HL-60 (cell line): ENCODE data around the gene CAPN9.

Experiments used
- GABPA ChIP-seq: IDR thresholded peaks from 2 replicates; pipeline ENCODE4 v1.6.1; 2012; ENCODE audit warnings: low read depth
- POLR2AphosphoS5 ChIP-seq: IDR thresholded peaks from 2 replicates; pipeline ENCODE4 v1.6.1; 2012; ENCODE audit warnings: low read depth
- SPI1 ChIP-seq: IDR thresholded peaks from 2 replicates; pipeline ENCODE4 v1.6.1; 2012; ENCODE audit warnings: low read depth, mild to moderate bottlenecking, borderline replicate concordance
- TF ChIP-seq, protein P1 (sequence below): IDR thresholded peaks from one replicate; pipeline ENCODE4 v1.5.1; 2011; ENCODE audit warnings: low read length, control low read depth, inconsistent platforms; ENCODE audit not compliant: insufficient read depth
- TF ChIP-seq, protein P2 (sequence below): IDR thresholded peaks from 2 replicates; pipeline ENCODE4 v1.6.1; 2012; ENCODE audit warnings: low read depth; ENCODE audit not compliant: insufficient replicate concordance

DNA sequence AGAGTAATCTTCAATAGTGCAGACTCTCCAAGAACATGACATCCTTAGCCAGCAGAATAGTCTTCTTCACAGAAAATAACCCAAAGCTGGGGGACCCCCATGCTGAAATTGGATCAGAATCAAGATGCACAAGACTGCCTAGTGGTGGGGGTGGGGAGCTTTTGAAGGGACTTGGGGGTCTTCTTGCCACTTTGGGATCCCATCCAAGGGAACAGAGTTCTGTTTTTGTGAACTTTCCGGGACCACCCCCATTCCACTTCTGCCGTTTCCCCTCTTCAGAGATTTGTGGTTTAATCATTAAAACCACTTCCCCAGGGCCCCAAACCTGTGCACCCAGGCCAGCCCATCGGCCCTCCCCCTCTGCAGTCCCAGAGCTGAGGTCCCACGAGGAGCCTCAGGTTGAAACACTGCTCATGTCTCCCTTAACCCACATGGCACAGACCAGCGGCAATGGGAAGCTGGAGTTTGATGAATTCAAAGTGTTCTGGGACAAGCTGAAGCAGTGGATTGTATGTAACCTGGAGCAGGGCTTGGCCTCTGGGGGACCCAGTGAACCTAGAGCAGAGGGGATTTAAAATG is 44.9 kb downstream of the CAPN9 start:
- TF ChIP-seq, protein P1, sequence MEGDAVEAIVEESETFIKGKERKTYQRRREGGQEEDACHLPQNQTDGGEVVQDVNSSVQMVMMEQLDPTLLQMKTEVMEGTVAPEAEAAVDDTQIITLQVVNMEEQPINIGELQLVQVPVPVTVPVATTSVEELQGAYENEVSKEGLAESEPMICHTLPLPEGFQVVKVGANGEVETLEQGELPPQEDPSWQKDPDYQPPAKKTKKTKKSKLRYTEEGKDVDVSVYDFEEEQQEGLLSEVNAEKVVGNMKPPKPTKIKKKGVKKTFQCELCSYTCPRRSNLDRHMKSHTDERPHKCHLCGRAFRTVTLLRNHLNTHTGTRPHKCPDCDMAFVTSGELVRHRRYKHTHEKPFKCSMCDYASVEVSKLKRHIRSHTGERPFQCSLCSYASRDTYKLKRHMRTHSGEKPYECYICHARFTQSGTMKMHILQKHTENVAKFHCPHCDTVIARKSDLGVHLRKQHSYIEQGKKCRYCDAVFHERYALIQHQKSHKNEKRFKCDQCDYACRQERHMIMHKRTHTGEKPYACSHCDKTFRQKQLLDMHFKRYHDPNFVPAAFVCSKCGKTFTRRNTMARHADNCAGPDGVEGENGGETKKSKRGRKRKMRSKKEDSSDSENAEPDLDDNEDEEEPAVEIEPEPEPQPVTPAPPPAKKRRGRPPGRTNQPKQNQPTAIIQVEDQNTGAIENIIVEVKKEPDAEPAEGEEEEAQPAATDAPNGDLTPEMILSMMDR = no peak
- TF ChIP-seq, protein P2, sequence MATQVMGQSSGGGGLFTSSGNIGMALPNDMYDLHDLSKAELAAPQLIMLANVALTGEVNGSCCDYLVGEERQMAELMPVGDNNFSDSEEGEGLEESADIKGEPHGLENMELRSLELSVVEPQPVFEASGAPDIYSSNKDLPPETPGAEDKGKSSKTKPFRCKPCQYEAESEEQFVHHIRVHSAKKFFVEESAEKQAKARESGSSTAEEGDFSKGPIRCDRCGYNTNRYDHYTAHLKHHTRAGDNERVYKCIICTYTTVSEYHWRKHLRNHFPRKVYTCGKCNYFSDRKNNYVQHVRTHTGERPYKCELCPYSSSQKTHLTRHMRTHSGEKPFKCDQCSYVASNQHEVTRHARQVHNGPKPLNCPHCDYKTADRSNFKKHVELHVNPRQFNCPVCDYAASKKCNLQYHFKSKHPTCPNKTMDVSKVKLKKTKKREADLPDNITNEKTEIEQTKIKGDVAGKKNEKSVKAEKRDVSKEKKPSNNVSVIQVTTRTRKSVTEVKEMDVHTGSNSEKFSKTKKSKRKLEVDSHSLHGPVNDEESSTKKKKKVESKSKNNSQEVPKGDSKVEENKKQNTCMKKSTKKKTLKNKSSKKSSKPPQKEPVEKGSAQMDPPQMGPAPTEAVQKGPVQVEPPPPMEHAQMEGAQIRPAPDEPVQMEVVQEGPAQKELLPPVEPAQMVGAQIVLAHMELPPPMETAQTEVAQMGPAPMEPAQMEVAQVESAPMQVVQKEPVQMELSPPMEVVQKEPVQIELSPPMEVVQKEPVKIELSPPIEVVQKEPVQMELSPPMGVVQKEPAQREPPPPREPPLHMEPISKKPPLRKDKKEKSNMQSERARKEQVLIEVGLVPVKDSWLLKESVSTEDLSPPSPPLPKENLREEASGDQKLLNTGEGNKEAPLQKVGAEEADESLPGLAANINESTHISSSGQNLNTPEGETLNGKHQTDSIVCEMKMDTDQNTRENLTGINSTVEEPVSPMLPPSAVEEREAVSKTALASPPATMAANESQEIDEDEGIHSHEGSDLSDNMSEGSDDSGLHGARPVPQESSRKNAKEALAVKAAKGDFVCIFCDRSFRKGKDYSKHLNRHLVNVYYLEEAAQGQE = no peak
- no peak for TF ChIP-seq POLR2AphosphoS5
- TF ChIP-seq GABPA = no peak
- TF ChIP-seq SPI1 = no peak
